Activated naive CD8-positive, alpha-beta T cell treated with anti-CD3 and anti-CD28 coated beads, Interleukin-2, amount 50 U/mL, for 16 hours (primary cell): ENCODE measurements around the gene DCXR.
"Not testable (repeated sequence)": the region's sequence is repeated elsewhere in the genome, so short reads cannot be mapped to it uniquely, and the experiment has no call there.

Experiments used
- DNase-seq: peaks from one replicate; pipeline ENCODE4 v3.0.0-alpha.2; 2020; ENCODE audit warnings: low read depth, low spot score

The DCXR gene

GRCh38 chr17:82039695-82040299 lies 2.3 kb upstream of the DCXR start:
- DNase-seq, result no peak

GRCh38 chr17:82038796-82039409 lies 1.4 kb upstream of the DCXR start:
- not testable (repeated sequence) for DNase-seq

GRCh38 chr17:82037889-82038195 lies 345 bp upstream of the DCXR start:
- no peak for DNase-seq

GRCh38 chr17:82036634-82037091 lies 834 bp downstream of the DCXR start:
- no peak for DNase-seq

- DNase-seq, result no peak
Observed at GRCh38 chr17:82035956-82036633, 1.4 kb downstream of the DCXR start.

- DNase-seq, result no peak
Observed at GRCh38 chr17:82035488-82035887, 2.0 kb downstream of the DCXR start.

- DNase-seq, result no peak
Observed at GRCh38 chr17:82034371-82035011, 3.0 kb downstream of the DCXR start.

GRCh38 chr17:82033359-82034085 lies 4.0 kb downstream of the DCXR start:
- DNase-seq, result no peak

- DNase-seq, result no peak
Observed at GRCh38 chr17:82031885-82032627, 5.4 kb downstream of the DCXR start.

GRCh38 chr17:82031303-82031884 lies 6.1 kb downstream of the DCXR start, which contains the start of gene RAC3:
Gene RAC3 (plus strand): TSS chr17:82031678. CDS start chr17:82031762, 84 bp downstream.
- DNase-seq, result no peak

- DNase-seq, result peak; percentile 49
Observed at GRCh38 chr17:82030470-82031302, 6.8 kb downstream of the DCXR start.

- no peak for DNase-seq
Observed at GRCh38 chr17:82029990-82030469, 7.5 kb downstream of the DCXR start.

GRCh38 chr17:82029391-82029790 lies 8.1 kb downstream of the DCXR start:
- no peak for DNase-seq

- no peak for DNase-seq
Observed at GRCh38 chr17:82028966-82029365, 8.5 kb downstream of the DCXR start.

- no peak for DNase-seq
Observed at GRCh38 chr17:82028246-82028645, 9.3 kb downstream of the DCXR start.

GRCh38 chr17:82025401-82026107 lies 11.9 kb downstream of the DCXR start:
- DNase-seq, result no peak

GRCh38 chr17:82024859-82025258 lies 12.6 kb downstream of the DCXR start:
- DNase-seq, result no peak

- DNase-seq, result no peak
Observed at GRCh38 chr17:82023447-82024241, 13.9 kb downstream of the DCXR start.
